K562 (cell line): ENCODE measurements around the gene HSD17B1. TPM values are rescaled to one million over a fixed set of nuclear protein-coding genes. Genes with fewer than 3 reads are reported as not detected.

Experiments used
- ATAC-seq: fragments of 200-7000 bp; cut with Tn5 transposase; 3 replicates; pipeline ENCODE4 v1.9.1; 2020; ENCODE audit warnings: moderate library complexity
- BruUV-seq: library from RNA; stranded (reverse); fragments of 400-500 nt; replicated peaks from 2 replicates; lab custom pipeline; 2021; lab: Mats Ljungman, UMichigan
- CTCF ChIA-PET: fragments of 300-600 bp; formaldehyde crosslinking; extraction: SDS; loops from one replicate; lab custom pipeline; 2021; ENCODE audit warnings: low intra/inter-chr PET ratio; lab: Yijun Ruan, JAX
- POLR2A ChIA-PET: fragments of 300-600, 350-650 bp; sonication (Branson Sonifier 250); formaldehyde crosslinking; extraction: SDS; loops from one replicate; lab custom pipeline; 2021; ENCODE audit warnings: antibody characterized with exemption, inconsistent platforms; lab: Yijun Ruan, JAX
- DNase-seq, 4 experiments: peaks; one replicate each; pipeline versions ENCODE4 v3.0.0 to v3.0.0-alpha.2; 2011 to 2018; ENCODE audit warnings: low spot score in 3 of 4, mixed read lengths in 3 of 4; ENCODE audit errors: extremely low read depth in 1 of 4
- FAIRE-seq: peaks from 2 replicates; lab custom pipeline; 2011; peaks lifted over from hg19 to GRCh38; lab: Jason Lieb, UNC
- H2AFZ ChIP-seq: 2 replicates; pipeline ENCODE4 v1.6.0; 2011; ENCODE audit warnings: low read depth, low read length, control low read depth, inconsistent platforms
- H3K27ac ChIP-seq: fragments of 200-600 bp; 3 replicates; pipeline ENCODE4 v1.8.0; 2011; ENCODE audit warnings: low read depth, mild to moderate bottlenecking, control low read depth, inconsistent platforms, low read length, moderate library complexity, mixed read lengths; ENCODE audit errors: extremely low read depth
- H3K27me3 ChIP-seq, 2 experiments: fragments of 300-600 bp in 1 of 2; 2 replicates in 1 of 2; 3 replicates in 1 of 2; pipeline versions ENCODE4 v1.6.0 to v1.8.0; 2011; ENCODE audit warnings: inconsistent platforms in 2 of 2, low read length in 2 of 2, mild to moderate bottlenecking in 1 of 2, mixed read lengths in 1 of 2, moderate library complexity in 1 of 2; ENCODE audit not compliant: control insufficient read depth in 2 of 2, insufficient read depth in 2 of 2
- H3K36me3 ChIP-seq: fragments of 300-600 bp; 3 replicates; pipeline ENCODE4 v1.8.0; 2011; ENCODE audit warnings: mild to moderate bottlenecking, low read length, inconsistent platforms; ENCODE audit not compliant: control insufficient read depth, insufficient read depth
- H3K4me1 ChIP-seq, 2 experiments: fragments of 200-600 bp in 1 of 2; replicated peaks in 1 of 2; 2 replicates in 1 of 2; 3 replicates in 1 of 2; pipeline versions ENCODE4 v1.5.1 to v1.8.0; 2011; ENCODE audit warnings: inconsistent platforms in 2 of 2, low read length in 2 of 2, mild to moderate bottlenecking in 1 of 2, mixed read lengths in 1 of 2, moderate library complexity in 1 of 2; ENCODE audit not compliant: control insufficient read depth in 2 of 2, insufficient read depth in 2 of 2
- H3K4me2 ChIP-seq: 2 replicates; pipeline ENCODE4 v1.6.1; 2011; ENCODE audit warnings: low read length, control low read depth, inconsistent platforms, mixed read lengths; ENCODE audit not compliant: insufficient read depth
- H3K4me3 ChIP-seq: fragments of 200-600 bp; sonication (generic), shearing (Covaris generic); 2 replicates; pipeline ENCODE4 v1.5.1; 2016; ENCODE audit warnings: control low read depth, inconsistent platforms
- H3K79me2 ChIP-seq: fragments of 200-600 bp; 3 replicates; pipeline ENCODE4 v1.8.0; 2011; ENCODE audit warnings: low read length, inconsistent platforms; ENCODE audit not compliant: control insufficient read depth, insufficient read depth
- H3K9ac ChIP-seq, 2 experiments: 2 replicates each; pipeline versions ENCODE4 v1.6.0 to v1.6.1; 2011; ENCODE audit warnings: low read depth in 2 of 2, low read length in 2 of 2, control low read depth in 1 of 2, inconsistent platforms in 1 of 2, mild to moderate bottlenecking in 1 of 2, mixed read lengths in 1 of 2; ENCODE audit not compliant: insufficient read depth in 1 of 2
- H3K9me1 ChIP-seq: one replicate; pipeline ENCODE4 v1.6.0; 2011; ENCODE audit warnings: inconsistent platforms, mild to moderate bottlenecking, low read length, moderate library complexity; ENCODE audit not compliant: control insufficient read depth, insufficient read depth
- H3K9me3 ChIP-seq: replicated peaks from 2 replicates; pipeline ENCODE4 v1.5.1; 2011; ENCODE audit warnings: low read depth, low read length, inconsistent platforms; ENCODE audit not compliant: control insufficient read depth, insufficient read depth
- H4K20me1 ChIP-seq: replicated peaks from 2 replicates; pipeline ENCODE4 v1.6.1; 2011; ENCODE audit warnings: low read length, inconsistent platforms, mixed read lengths; ENCODE audit not compliant: control insufficient read depth, insufficient read depth
- BACH1 ChIP-seq: fragments of 200-800 bp; sonication (Bioruptor generic); IDR thresholded peaks from 2 replicates; pipeline ENCODE4 v1.6.1; 2016; ENCODE audit warnings: missing genetic modification characterization, missing compliant biosample characterization
- CREBBP ChIP-seq: IDR thresholded peaks from one replicate; pipeline ENCODE4 v1.6.1; 2012; ENCODE audit warnings: low read depth, mild to moderate bottlenecking, control low read depth, inconsistent platforms, low read length
- MAZ ChIP-seq, 2 experiments: fragments of 450-650 bp in 1 of 2; sonication (generic) in 1 of 2; formaldehyde crosslinking; IDR thresholded peaks in 1 of 2; conservative IDR thresholded peaks in 1 of 2; 2 replicates each; pipeline versions ENCODE4 v1.4.0 to v1.5.0; 2020; ENCODE audit warnings: mild to moderate bottlenecking in 1 of 2, missing genetic modification reagents in 1 of 2
- NFYB ChIP-seq: IDR thresholded peaks from 2 replicates; pipeline ENCODE4 v1.6.1; 2011; ENCODE audit warnings: mild to moderate bottlenecking, moderate library complexity; ENCODE audit not compliant: insufficient read length; ENCODE audit errors: extremely low read depth
- SAFB ChIP-seq: fragments of 200-400 bp; formaldehyde crosslinking; IDR thresholded peaks from 2 replicates; pipeline ENCODE4 v1.6.1; 2017; ENCODE audit warnings: low read depth, low read length, borderline replicate concordance
- ZFP36 ChIP-seq: fragments of 150-350 bp; IDR thresholded peaks from 2 replicates; pipeline ENCODE4 v1.6.1; 2018; ENCODE audit warnings: low read length, low read depth; ENCODE audit not compliant: partially characterized antibody
- ZNF174 ChIP-seq: fragments of 250-450 bp; sonication (Bioruptor Pico); IDR thresholded peaks from 2 replicates; pipeline ENCODE4 v1.4.0; 2020; ENCODE audit warnings: mild to moderate bottlenecking
- ZNF436 ChIP-seq: fragments of 250-450, 450-650 bp; sonication (Bioruptor Pico); formaldehyde crosslinking; IDR thresholded peaks from 2 replicates; pipeline ENCODE4 v1.7.0; 2020; ENCODE audit warnings: mild to moderate bottlenecking
- WGBS: fragments of 100-300 bp; shearing (Covaris generic); methylation state at CpG from one replicate; pipeline ENCODE4 v1.1.6; 2016; ENCODE audit warnings: low coverage, mixed read lengths; ENCODE audit not compliant: insufficient coverage; ENCODE audit errors: missing lambda C conversion rate; 5-methylcytosine and 5-hydroxymethylcytosine counted together
- in situ Hi-C: fragments of 300-500 bp; cut with MboI; formaldehyde crosslinking; loops from 4 replicates; pipeline ENCODE4 v1.15.0; 2018; ENCODE audit warnings: inconsistent platforms, mixed read lengths
- intact Hi-C: fragments of 100-400 bp; cut with micrococcal nuclease; formaldehyde crosslinking; loops from 2 replicates; pipeline ENCODE4 v1.14.2; 2022
- polyA plus RNA-seq, 8 experiments: library from polyadenylated mRNA; depleted of rRNA in 4 of 8; stranded (reverse) in 5 of 8; unstranded in 3 of 8; fragments of >200 nt; fragmentation: Nextera tagmentation in 2 of 8; fragmentation: Illumina TruSeq in 1 of 8; extraction: Ambion mirVana in 2 of 8; extraction: Trizol in 1 of 8; gene quantifications; 2 replicates each; pipeline versions ENCODE4 v1.2.1 to v1.2.3, GENCODE V29; 2011 to 2014; ENCODE audit warnings: inconsistent platforms in 1 of 8, missing spikeins in 1 of 8
- total RNA-seq, 7 experiments: library from RNA; depleted of rRNA in 6 of 7; stranded (reverse); fragments of >200 nt in 6 of 7; fragmentation: Illumina TruSeq in 2 of 7; extraction: Trizol in 2 of 7; gene quantifications; 2 replicates each; pipeline versions ENCODE4 v1.2.1 to v1.2.3, GENCODE V29; 2011 to 2021; ENCODE audit warnings: low replicate concordance in 1 of 7
- TF ChIP-seq, protein P1 (sequence below): fragments of 250-450 bp; sonication (Bioruptor Pico); IDR thresholded peaks from 2 replicates; pipeline ENCODE4 v1.5.0; 2020; ENCODE audit warnings: mild to moderate bottlenecking, borderline replicate concordance
- TF ChIP-seq, protein P2 (sequence below): IDR thresholded peaks from 2 replicates; pipeline ENCODE4 v1.6.1; 2011; ENCODE audit not compliant: insufficient read length; ENCODE audit errors: extremely low read depth
- TF ChIP-seq, protein P3 (sequence below): fragments of 250-450 bp; sonication (Bioruptor Pico); IDR thresholded peaks from 2 replicates; pipeline ENCODE4 v1.5.1; 2021; ENCODE audit warnings: mild to moderate bottlenecking

The HSD17B1 gene
- total and polyA plus RNA-seq, 9 of the 15 experiments (the other 6 are each of a cell fraction or from before 2014, with no cell fraction given), result 0.55 to 21.1 (median 3.6) TPM

DNA sequence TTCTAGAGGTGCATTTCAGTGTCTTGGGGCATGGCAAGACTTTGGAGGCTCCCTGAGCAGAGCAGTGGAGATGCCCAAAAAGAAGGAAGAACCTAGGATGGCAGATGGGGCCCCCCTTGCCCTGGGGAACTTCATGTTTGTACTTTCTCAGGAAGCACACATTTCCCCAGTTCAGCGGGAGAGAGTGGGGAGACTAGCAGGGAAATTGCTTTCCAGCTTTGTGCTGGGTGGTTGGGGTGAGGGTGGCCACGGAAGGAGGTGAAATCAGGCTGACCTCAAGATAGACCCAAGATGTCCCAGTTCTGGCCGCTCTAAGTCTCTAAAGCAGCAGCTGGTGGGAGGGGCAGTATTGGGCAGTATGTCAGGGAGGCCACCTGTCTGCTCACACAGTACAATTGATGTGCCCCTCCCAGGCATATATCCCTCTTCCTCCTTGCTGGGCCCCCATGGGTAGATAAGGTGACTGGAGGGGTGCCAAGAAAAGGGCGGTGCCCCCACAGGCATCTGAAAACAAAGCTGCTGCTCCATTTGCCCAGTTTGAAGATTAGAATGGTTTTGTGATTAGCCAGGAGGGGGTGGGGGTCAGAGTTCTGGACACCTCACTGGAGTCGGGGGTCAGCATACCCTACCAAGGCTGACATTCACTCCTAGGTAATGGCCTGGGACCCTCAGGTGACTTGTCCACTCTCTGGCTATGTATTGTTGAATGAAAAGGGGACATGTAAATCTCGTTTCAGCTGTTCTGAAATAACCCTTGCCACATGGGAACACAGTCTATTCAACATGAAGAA is 33.8 kb upstream of the HSD17B1 start (continued):
- no peak for TF ChIP-seq ZNF436 (CRISPR knock-in tag)

DNA sequence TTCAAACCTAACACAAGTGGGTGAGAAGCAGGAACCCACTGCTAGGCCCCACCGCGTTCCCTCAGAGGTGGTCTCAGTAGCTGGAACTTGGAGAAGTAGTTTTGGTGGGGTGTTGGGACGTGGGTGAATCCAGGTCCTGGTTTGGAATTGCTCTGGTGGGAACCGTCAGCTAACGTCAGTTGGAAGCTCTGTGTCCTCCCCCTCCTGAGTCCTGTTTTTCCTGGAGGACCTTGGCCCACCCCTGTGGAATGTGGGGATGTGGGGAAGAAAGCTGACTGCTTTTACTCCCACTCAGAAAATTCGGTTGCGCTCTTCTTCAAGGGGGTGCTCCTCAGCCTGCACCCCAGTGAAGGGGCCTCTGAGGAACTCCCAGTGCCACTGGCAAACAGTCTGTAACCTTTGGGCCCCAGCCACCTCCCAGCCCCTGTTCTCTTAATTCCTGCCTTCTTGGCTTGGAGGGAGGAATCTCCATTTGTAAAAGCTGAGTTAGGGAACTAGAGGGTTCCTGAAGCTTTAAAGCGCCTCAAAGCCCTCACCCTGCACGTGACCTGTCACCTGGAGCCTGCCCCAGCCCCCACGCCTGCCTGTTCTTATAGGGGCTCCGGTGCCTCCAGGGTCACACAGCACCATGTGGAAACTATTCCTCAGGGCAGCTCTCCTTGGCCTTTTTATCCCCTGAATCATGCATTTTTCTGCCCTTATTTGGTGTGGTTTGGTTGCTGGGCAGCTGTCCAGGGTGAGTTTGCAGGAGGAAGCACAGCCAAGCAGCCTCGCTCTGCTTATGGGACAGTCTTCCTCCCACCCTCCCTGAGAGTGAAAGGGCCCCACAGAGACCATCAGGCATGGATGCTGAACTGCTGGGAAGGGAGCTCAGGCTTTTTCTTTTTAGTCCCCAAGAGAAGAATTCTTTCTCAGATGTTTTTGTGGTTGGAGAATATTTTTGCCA is 32.9 kb upstream of the HSD17B1 start:
- H3K4me2 ChIP-seq, result peak overlapping the region; percentile 63
- intact Hi-C loops (loop anchor here (5.0 kb wide), 4 partner anchors 48 to 198 kb away; no protein-coding TSS in a partner anchor), in situ Hi-C loops (no loop called here)
- peaks cover 7% of the 10 kb centered on the region for H3K9me1 ChIP-seq
- peaks cover 11% of the 10 kb centered on the region; the same call in 1 of the 3 replicates for H3K79me2 ChIP-seq
- peak in 2 of 4 experiments; percentile 40 to 65 for DNase-seq
- 31% methylated on average over 12 of the region's 12 CpGs for WGBS
- ChIA-PET POLR2A (interaction anchor here (0.5 to 3.9 kb wide), 25 partner anchors 8 to 460 kb away, joined by 3 to 15 read pairs (median 4); partner anchors contain the start of genes CAVIN1, NAGLU, PSMC3IP and PTGES3L), CTCF (interaction anchor here (1.1 to 1.6 kb wide), 4 partner anchors 8 to 198 kb away, joined by 3 to 6 read pairs (median 4); no protein-coding TSS in a partner anchor)
- no peak overlapping the region for H2AFZ ChIP-seq
- peaks cover 51 to 68% of the 10 kb centered on the region in 2 experiments for H3K4me1 ChIP-seq
- no TSS peak for BruUV-seq
- peak; percentile 42 for ATAC-seq
- no peaks in the 10 kb centered on the region for H3K27me3 ChIP-seq
- peak overlapping the region; percentile 86 for H3K27ac ChIP-seq
- no peak overlapping the region for H3K4me3 ChIP-seq
- no peaks in the 10 kb centered on the region for H4K20me1 ChIP-seq
- peak overlapping the region; percentile 62 to 86 for H3K9ac ChIP-seq
- no peaks in the 10 kb centered on the region for H3K9me3 ChIP-seq
- peaks cover 74% of the 10 kb centered on the region for H3K36me3 ChIP-seq
- peak; percentile 51 for FAIRE-seq
- TF ChIP-seq SAFB (no peak), MAZ (CRISPR knock-in tag; conservative IDR thresholded peaks at IDR 0.05 in 1 of 2, IDR thresholded peaks at IDR 0.05 in 1 of 2) (0 out of 4 replicates have a peak, but pooled peaks of 1 of the 2 experiments have one; percentile 41), ZFP36 (peak; percentile 61), ZNF174 (CRISPR knock-in tag) (no peak), BACH1 (tag) (peak; percentile 20; the same call in 1 of the 2 replicates), NFYB (no peak), CREBBP (no peak)
- TF ChIP-seq, protein P1, sequence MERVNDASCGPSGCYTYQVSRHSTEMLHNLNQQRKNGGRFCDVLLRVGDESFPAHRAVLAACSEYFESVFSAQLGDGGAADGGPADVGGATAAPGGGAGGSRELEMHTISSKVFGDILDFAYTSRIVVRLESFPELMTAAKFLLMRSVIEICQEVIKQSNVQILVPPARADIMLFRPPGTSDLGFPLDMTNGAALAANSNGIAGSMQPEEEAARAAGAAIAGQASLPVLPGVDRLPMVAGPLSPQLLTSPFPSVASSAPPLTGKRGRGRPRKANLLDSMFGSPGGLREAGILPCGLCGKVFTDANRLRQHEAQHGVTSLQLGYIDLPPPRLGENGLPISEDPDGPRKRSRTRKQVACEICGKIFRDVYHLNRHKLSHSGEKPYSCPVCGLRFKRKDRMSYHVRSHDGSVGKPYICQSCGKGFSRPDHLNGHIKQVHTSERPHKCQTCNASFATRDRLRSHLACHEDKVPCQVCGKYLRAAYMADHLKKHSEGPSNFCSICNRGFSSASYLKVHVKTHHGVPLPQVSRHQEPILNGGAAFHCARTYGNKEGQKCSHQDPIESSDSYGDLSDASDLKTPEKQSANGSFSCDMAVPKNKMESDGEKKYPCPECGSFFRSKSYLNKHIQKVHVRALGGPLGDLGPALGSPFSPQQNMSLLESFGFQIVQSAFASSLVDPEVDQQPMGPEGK, result no peak
- TF ChIP-seq, protein P2, sequence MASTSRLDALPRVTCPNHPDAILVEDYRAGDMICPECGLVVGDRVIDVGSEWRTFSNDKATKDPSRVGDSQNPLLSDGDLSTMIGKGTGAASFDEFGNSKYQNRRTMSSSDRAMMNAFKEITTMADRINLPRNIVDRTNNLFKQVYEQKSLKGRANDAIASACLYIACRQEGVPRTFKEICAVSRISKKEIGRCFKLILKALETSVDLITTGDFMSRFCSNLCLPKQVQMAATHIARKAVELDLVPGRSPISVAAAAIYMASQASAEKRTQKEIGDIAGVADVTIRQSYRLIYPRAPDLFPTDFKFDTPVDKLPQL, result no peak
- TF ChIP-seq, protein P3, sequence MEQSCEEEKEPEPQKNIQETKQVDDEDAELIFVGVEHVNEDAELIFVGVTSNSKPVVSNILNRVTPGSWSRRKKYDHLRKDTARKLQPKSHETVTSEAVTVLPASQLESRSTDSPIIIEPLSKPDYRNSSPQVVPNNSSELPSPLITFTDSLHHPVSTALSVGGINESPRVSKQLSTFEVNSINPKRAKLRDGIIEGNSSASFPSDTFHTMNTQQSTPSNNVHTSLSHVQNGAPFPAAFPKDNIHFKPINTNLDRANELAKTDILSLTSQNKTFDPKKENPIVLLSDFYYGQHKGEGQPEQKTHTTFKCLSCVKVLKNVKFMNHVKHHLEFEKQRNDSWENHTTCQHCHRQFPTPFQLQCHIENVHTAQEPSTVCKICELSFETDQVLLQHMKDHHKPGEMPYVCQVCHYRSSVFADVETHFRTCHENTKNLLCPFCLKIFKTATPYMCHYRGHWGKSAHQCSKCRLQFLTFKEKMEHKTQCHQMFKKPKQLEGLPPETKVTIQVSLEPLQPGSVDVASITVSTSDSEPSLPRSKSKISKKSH, result no peak
